Prostate gland (tissue), 2 donors: ENCODE data around the gene NCOR1. TPM values are rescaled to one million over a fixed set of nuclear protein-coding genes. Genes with fewer than 3 reads are reported as not detected.
"Not testable (repeated sequence)": the region's sequence is repeated elsewhere in the genome, so short reads cannot be mapped to it uniquely, and the experiment has no call there.

ENCODE experiments used
- DNase-seq: peaks from one replicate; pipeline ENCODE4 v3.0.0-alpha.2; 2019; ENCODE audit warnings: low spot score
- H3K27ac ChIP-seq, 2 donors: fragments of 200-600 bp; sonication (generic); 2 replicates each; pipeline ENCODE4 v1.5.1; 2017 to 2019
- H3K27me3 ChIP-seq: fragments of 200-600 bp; sonication (generic); replicated peaks from 2 replicates; pipeline ENCODE4 v1.5.1; 2019; ENCODE audit not compliant: insufficient read depth
- H3K36me3 ChIP-seq, 2 donors: fragments of 200-600 bp; sonication (generic); 1 replicate in 1 of 2; 2 replicates in 1 of 2; pipeline versions ENCODE4 v1.5.1 to v1.8.1; 2017 to 2019
- H3K4me1 ChIP-seq: fragments of 200-600 bp; sonication (generic); replicated peaks from 2 replicates; pipeline ENCODE4 v1.5.1; 2019
- H3K4me3 ChIP-seq, 2 donors: fragments of 200-600 bp; sonication (generic); 2 replicates each; pipeline ENCODE4 v1.5.1; 2017 to 2019
- H3K9me3 ChIP-seq: fragments of 200-600 bp; sonication (generic); 2 replicates; pipeline ENCODE4 v1.5.1; 2017
- CTCF ChIP-seq, 4 experiments: fragments of 200-600 bp in 2 of 4; fragments of 450-650 bp in 2 of 4; sonication (generic) in 2 of 4; IDR thresholded peaks; 1 replicate in 3 of 4; 2 replicates in 1 of 4; pipeline ENCODE4 v1.5.1; 2016 to 2019; ENCODE audit warnings: antibody characterized with exemption in 4 of 4, mild to moderate bottlenecking in 2 of 4, moderate library complexity in 2 of 4
- POLR2A ChIP-seq: fragments of 450-650 bp; IDR thresholded peaks from one replicate; pipeline ENCODE4 v1.6.1; 2016; ENCODE audit warnings: antibody characterized with exemption, mild to moderate bottlenecking
- POLR2AphosphoS5 ChIP-seq: sonication (generic); formaldehyde crosslinking; IDR thresholded peaks from one replicate; pipeline ENCODE4 v1.6.1; 2017; ENCODE audit warnings: antibody characterized with exemption
- WGBS: methylation state at CpG from one replicate; pipeline ENCODE4 v1.1.5; 2018; 5-methylcytosine and 5-hydroxymethylcytosine counted together
- intact Hi-C: fragments of 100-400 bp; cut with DNase I; formaldehyde crosslinking; loops from one replicate; pipeline ENCODE4 v1.14.2; 2022
- total RNA-seq, 2 donors: library from RNA; depleted of rRNA; stranded (reverse); fragments of >200 nt; gene quantifications; one replicate each; pipeline ENCODE4 v1.1.0, GENCODE V29; 2016

The NCOR1 gene
- total RNA-seq, 2 donors from 2014 or later = 123 to 209 TPM

GRCh38 chr17:16122697-16123434 is 92.5 kb downstream of the NCOR1 start:
- 87% methylated on average over 8 of the region's 8 CpGs for WGBS
- H3K27me3 ChIP-seq = no peaks in the 10 kb centered on the region
- no peak for TF ChIP-seq POLR2AphosphoS5
- TF ChIP-seq POLR2A = no peak
- no peak for TF ChIP-seq CTCF (IDR thresholded peaks at IDR 0.05)
- H3K4me1 ChIP-seq = no peaks in the 10 kb centered on the region
- no peaks in the 10 kb centered on the region for H3K36me3 ChIP-seq
- H3K4me3 ChIP-seq = no peak overlapping the region
- intact Hi-C loops = no loop called here
- H3K27ac ChIP-seq = no peak overlapping the region
- no peaks in the 10 kb centered on the region for H3K9me3 ChIP-seq
- DNase-seq = no peak

DNA sequence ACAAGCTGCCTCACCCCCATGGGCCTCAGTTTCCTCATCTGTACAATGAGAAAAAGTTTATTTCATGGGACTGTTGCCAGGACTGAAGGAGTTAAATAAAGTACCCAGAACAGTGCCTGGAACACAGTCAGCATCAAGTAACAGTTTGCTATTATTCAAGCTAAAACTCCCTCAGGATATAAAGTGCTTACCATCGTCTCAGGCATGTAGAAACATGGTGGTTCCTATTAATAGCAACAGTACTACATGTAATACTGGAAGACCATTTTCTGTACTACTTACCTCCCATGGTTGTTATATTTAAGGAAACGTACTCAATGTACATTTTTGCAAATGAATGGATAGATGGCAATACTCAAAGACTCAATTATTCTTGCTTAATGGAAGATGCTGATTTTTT is 93.4 kb downstream of the NCOR1 start:
- no peaks in the 10 kb centered on the region for H3K27me3 ChIP-seq
- H3K36me3 ChIP-seq = no peaks in the 10 kb centered on the region
- no peak overlapping the region for H3K27ac ChIP-seq
- intact Hi-C loops = no loop called here
- H3K4me1 ChIP-seq = no peaks in the 10 kb centered on the region
- WGBS = 37% methylated on average over 2 of the region's 2 CpGs
- H3K9me3 ChIP-seq = no peaks in the 10 kb centered on the region
- no peak for TF ChIP-seq POLR2A
- no peak for TF ChIP-seq CTCF (IDR thresholded peaks at IDR 0.05)
- no peak for TF ChIP-seq POLR2AphosphoS5
- H3K4me3 ChIP-seq = no peak overlapping the region
- no peak for DNase-seq

GRCh38 chr17:16120937-16121336 is 94.4 kb downstream of the NCOR1 start:
- H3K4me3 ChIP-seq = no peak overlapping the region
- TF ChIP-seq POLR2A = no peak
- H3K27ac ChIP-seq = no peak overlapping the region
- H3K9me3 ChIP-seq = no peaks in the 10 kb centered on the region
- 96% methylated on average over 11 of the region's 11 CpGs for WGBS
- H3K36me3 ChIP-seq = no peaks in the 10 kb centered on the region
- H3K4me1 ChIP-seq = no peaks in the 10 kb centered on the region
- H3K27me3 ChIP-seq = no peaks in the 10 kb centered on the region
- intact Hi-C loops = no loop called here
- no peak for DNase-seq

GRCh38 chr17:16117149-16117548 is 98.2 kb downstream of the NCOR1 start:
- no peak overlapping the region for H3K4me3 ChIP-seq
- TF ChIP-seq POLR2AphosphoS5 (no peak), CTCF (IDR thresholded peaks at IDR 0.05) (no peak), POLR2A (no peak)
- H3K36me3 ChIP-seq = no peaks in the 10 kb centered on the region
- no peaks in the 10 kb centered on the region for H3K4me1 ChIP-seq
- no peak overlapping the region for H3K27ac ChIP-seq
- DNase-seq = no peak
- intact Hi-C loops = no loop called here
- no peaks in the 10 kb centered on the region for H3K9me3 ChIP-seq
- WGBS = 92% methylated on average over 2 of the region's 2 CpGs
- no peaks in the 10 kb centered on the region for H3K27me3 ChIP-seq

- DNase-seq, H3K36me3 ChIP-seq, H3K9me3 ChIP-seq, H3K27me3 ChIP-seq, H3K27ac ChIP-seq, H3K4me3 ChIP-seq, intact Hi-C loops, H3K4me1 ChIP-seq: not testable (repeated sequence)
- 99% methylated on average over 3 of the region's 3 CpGs for WGBS
These were observed 100.1 kb downstream of the NCOR1 start for GRCh38 chr17:16115077-16115698.

DNA sequence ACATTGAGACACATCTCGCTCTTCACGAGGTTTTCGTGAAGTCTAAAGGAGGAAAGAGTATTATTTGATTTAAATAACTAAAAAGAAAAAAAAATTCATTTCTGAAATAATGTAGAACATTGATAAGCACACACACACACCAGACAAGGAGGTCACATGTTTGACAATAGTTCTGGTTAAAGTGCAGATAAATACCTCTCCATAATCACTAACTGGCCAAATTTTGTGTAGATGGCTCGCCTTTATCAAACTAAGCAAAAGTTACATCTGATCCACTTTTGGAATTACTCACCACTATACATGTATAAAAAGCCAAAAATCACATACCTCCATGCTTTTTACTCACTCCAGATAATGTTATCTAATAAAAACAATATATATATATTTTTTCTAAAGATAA is 106.5 kb downstream of the NCOR1 start:
- Histone ChIP-seq H3K36me3 (peaks cover 0 to 3% of the 10 kb centered on the region in 2 donors), H3K27me3 (no peaks in the 10 kb centered on the region), H3K9me3 (no peaks in the 10 kb centered on the region), H3K27ac (peak overlapping the region; percentile 12 to 37), H3K4me3 (no peak overlapping the region), H3K4me1 (no peaks in the 10 kb centered on the region)
- intact Hi-C loops = no loop called here
- TF ChIP-seq CTCF (IDR thresholded peaks at IDR 0.05) (no peak), POLR2A (no peak), POLR2AphosphoS5 (no peak)
- DNase-seq = no peak
- 99% methylated on average over 4 of the region's 4 CpGs for whole genome bisulfite sequencing
